Brain pericyte (primary cell): Measurements from ENCODE around the gene NGF.
"Not testable (repeated sequence)": the region's sequence is repeated elsewhere in the genome, so short reads cannot be mapped to it uniquely, and the experiment has no call there.

Experiments used
- DNase-seq: peaks from one replicate; pipeline ENCODE4 v3.0.0-alpha.2; 2012; ENCODE audit warnings: low read depth, low spot score

NGF gene

GRCh38 chr1:115310581-115311473 lies 27.2 kb downstream of the NGF start:
- no peak for DNase-seq

- not testable (repeated sequence) for DNase-seq
These were observed 28.5 kb downstream of the NGF start for GRCh38 chr1:115309504-115309903.

GRCh38 chr1:115308969-115309368 lies 29.1 kb downstream of the NGF start:
- DNase-seq = no peak

- no peak for DNase-seq
These were observed 30.4 kb downstream of the NGF start for GRCh38 chr1:115307661-115308060.

- no peak for DNase-seq
These were observed 31.9 kb downstream of the NGF start for GRCh38 chr1:115306146-115306545.

GRCh38 chr1:115303364-115303763 lies 34.7 kb downstream of the NGF start:
- no peak for DNase-seq

GRCh38 chr1:115302390-115302961 lies 35.6 kb downstream of the NGF start:
- DNase-seq = no peak

- DNase-seq = no peak
These were observed 36.5 kb downstream of the NGF start for GRCh38 chr1:115301438-115302020.

GRCh38 chr1:115300087-115300876 lies 37.8 kb downstream of the NGF start:
- DNase-seq = no peak

GRCh38 chr1:115299266-115299665 lies 38.8 kb downstream of the NGF start:
- DNase-seq = no peak

GRCh38 chr1:115296981-115297380 lies 41.1 kb downstream of the NGF start:
- no peak for DNase-seq

GRCh38 chr1:115295904-115296696 lies 41.9 kb downstream of the NGF start:
- DNase-seq = no peak

- no peak for DNase-seq
These were observed 44.1 kb downstream of the NGF start for GRCh38 chr1:115293899-115294298.

GRCh38 chr1:115293006-115293405 lies 45.0 kb downstream of the NGF start:
- no peak for DNase-seq

- no peak for DNase-seq
These were observed 46.3 kb downstream of the NGF start for GRCh38 chr1:115291741-115292140.

GRCh38 chr1:115289940-115290339 lies 48.1 kb downstream of the NGF start:
- DNase-seq = no peak

- DNase-seq = no peak
These were observed 49.4 kb downstream of the NGF start for GRCh38 chr1:115288591-115289198.

GRCh38 chr1:115286431-115287205 lies 51.4 kb downstream of the NGF start:
- DNase-seq = no peak

GRCh38 chr1:115284209-115284608 lies 53.8 kb downstream of the NGF start:
- DNase-seq = no peak

GRCh38 chr1:115283681-115284146 lies 54.3 kb downstream of the NGF start:
- no peak for DNase-seq
